Naive thymus-derived CD4-positive, alpha-beta T cell (primary cell): Measurements from ENCODE around the gene NDUFC1. TPM values are rescaled to one million over a fixed set of nuclear protein-coding genes. Genes with fewer than 3 reads are reported as not detected.

Source experiments
- ATAC-seq: fragments of 150-1000 bp; cut with Tn5 transposase; 2 replicates; pipeline ENCODE4 v1.10.0; 2021; ENCODE audit warnings: mild to moderate bottlenecking, moderate library complexity
- CTCF ChIA-PET: fragments of 350-600 bp; sonication (Branson Sonifier 250); formaldehyde crosslinking; loops from one replicate; lab custom pipeline; 2021; ENCODE audit warnings: antibody characterized with exemption; lab: Charles Lee
- POLR2A ChIA-PET: fragments of 350-600 bp; sonication (Branson Sonifier 250); formaldehyde crosslinking; loops from one replicate; lab custom pipeline; 2021; ENCODE audit warnings: antibody characterized with exemption, inconsistent platforms; lab: Charles Lee
- DNase-seq, 9 donors: peaks; one replicate each; pipeline versions ENCODE4 v3.0.0 to v3.0.0-alpha.2; 2020 to 2022; ENCODE audit warnings: mixed read lengths in 1 of 9
- H3K27ac ChIP-seq: one replicate; pipeline ENCODE4 v1.7.0; 2013; ENCODE audit warnings: mild to moderate bottlenecking, low read depth, low read length, moderate library complexity
- H3K27me3 ChIP-seq, 2 donors: one replicate each; pipeline ENCODE4 v1.7.0; 2013; ENCODE audit warnings: low read length in 2 of 2, mild to moderate bottlenecking in 2 of 2, moderate library complexity in 2 of 2; ENCODE audit not compliant: control insufficient read depth in 2 of 2, insufficient read depth in 2 of 2
- H3K36me3 ChIP-seq, 3 experiments: 1 replicate in 2 of 3; 2 replicates in 1 of 3; pipeline ENCODE4 v1.7.0; 2013; ENCODE audit warnings: low read length in 3 of 3, mild to moderate bottlenecking in 3 of 3, moderate library complexity in 1 of 3; ENCODE audit not compliant: insufficient read depth in 3 of 3, control insufficient read depth in 2 of 3
- H3K4me1 ChIP-seq, 2 donors: one replicate each; pipeline ENCODE4 v1.7.0; 2013; ENCODE audit warnings: low read length in 2 of 2, mild to moderate bottlenecking in 2 of 2, moderate library complexity in 1 of 2; ENCODE audit not compliant: control insufficient read depth in 2 of 2, insufficient read depth in 2 of 2
- H3K4me3 ChIP-seq: 2 replicates; pipeline ENCODE4 v1.7.0; 2013; ENCODE audit warnings: mild to moderate bottlenecking, low read length
- H3K9me3 ChIP-seq, 3 experiments: 1 replicate in 2 of 3; 2 replicates in 1 of 3; pipeline ENCODE4 v1.7.0; 2013; ENCODE audit warnings: low read length in 3 of 3; ENCODE audit not compliant: control insufficient read depth in 2 of 3
- H3K27ac Mint-ChIP-seq, 9 donors: one replicate each; pipeline ENCODE4 v1.8.0; 2020 to 2022; ENCODE audit warnings: mixed read lengths in 9 of 9, mild to moderate bottlenecking in 8 of 9, moderate library complexity in 5 of 9, inconsistent platforms in 2 of 9
- H3K27me3 Mint-ChIP-seq, 5 donors: one replicate each; pipeline ENCODE4 v1.8.0; 2021 to 2022; ENCODE audit warnings: mixed read lengths in 5 of 5, mild to moderate bottlenecking in 1 of 5
- H3K36me3 Mint-ChIP-seq, 5 donors: one replicate each; pipeline ENCODE4 v1.8.0; 2020 to 2022; ENCODE audit warnings: mixed read lengths in 5 of 5, mild to moderate bottlenecking in 3 of 5, inconsistent platforms in 1 of 5
- H3K4me1 Mint-ChIP-seq, 7 donors: one replicate each; pipeline ENCODE4 v1.8.0; 2020 to 2022; ENCODE audit warnings: mixed read lengths in 7 of 7, mild to moderate bottlenecking in 3 of 7, inconsistent platforms in 1 of 7
- H3K4me3 Mint-ChIP-seq, 10 donors: one replicate each; pipeline ENCODE4 v1.8.0; 2020 to 2022; ENCODE audit warnings: mild to moderate bottlenecking in 10 of 10, mixed read lengths in 10 of 10, moderate library complexity in 6 of 10, inconsistent platforms in 2 of 10
- H3K9me3 Mint-ChIP-seq, 11 donors: one replicate each; pipeline ENCODE4 v1.8.0; 2020 to 2022; ENCODE audit warnings: mixed read lengths in 11 of 11, mild to moderate bottlenecking in 4 of 11, inconsistent platforms in 1 of 11, moderate library complexity in 1 of 11
- intact Hi-C, 2 donors: fragments of 100-400 bp; cut with micrococcal nuclease; formaldehyde crosslinking; loops; one replicate each; pipeline ENCODE4 v1.15.1; 2023
- polyA plus RNA-seq, 2 donors: library from polyadenylated mRNA; unstranded; fragments of 300-500 nt; fragmentation: Illumina TruSeq; gene quantifications; one replicate each; pipeline ENCODE4 v1.2.3, GENCODE V29; 2021
- total RNA-seq, 6 experiments: library from RNA in 5 of 6; stranded (reverse) in 5 of 6; gene quantifications; 1 replicate in 5 of 6; 2 replicates in 1 of 6; pipeline ENCODE4 v1.2.3 and lab custom pipeline; 2021 to 2026

NDUFC1 gene
- total RNA-seq: 10 to 100 TPM; 19.4 to 41.6 (median 26.9) TPM
- 100 to 1,000 TPM; 105 to 193 TPM for polyA plus RNA-seq
- 18.4 reads per million, percentile 48 among the genes with 10 or more reads in this experiment for total RNA-seq (lab: John Stamatoyannopoulos, UW)

- DNase-seq (peak; percentile 51 to 78 (median 67)), ATAC-seq (peak; percentile 53)
- Histone ChIP-seq H3K4me1 (peaks cover 22 to 28% of the 10 kb centered on the region in 2 donors), H3K9me3 (no peaks in the 10 kb centered on the region), H3K36me3 (peaks cover 0 to 7% (median 0%) of the 10 kb centered on the region in 3 experiments), H3K27me3 (no peaks in the 10 kb centered on the region), H3K4me3 (peak within 1 kb of the TSS; percentile 83), H3K27ac (peak within 1 kb of the TSS; percentile 92)
- H3K27ac Mint-ChIP-seq: peak within 1 kb of the TSS; percentile 97 to 100 (median 99)
- intact Hi-C loops: loop anchor here (1.0 to 10.0 kb wide), 18 partner anchors 10 to 1923 kb away; partner anchors contain the start of genes ELMOD2 (in 2 of the 2), MAML3 (in 2 of the 2), NOCT (in 2 of the 2) and SCOC (in 2 of the 2)
- CTCF ChIA-PET: interaction anchor here (1.2 to 1.9 kb wide), 3 partner anchors 20 to 271 kb away, joined by 3 to 6 read pairs (median 3); no protein-coding TSS in a partner anchor
- H3K4me3 Mint-ChIP-seq: peak within 1 kb of the TSS; percentile 96 to 100 (median 100)
- POLR2A ChIA-PET: interaction anchor here (0.6 to 3.3 kb wide), 20 partner anchors 10 to 1222 kb away, joined by 3 to 36 read pairs (median 4); partner anchors contain the start of genes ELF2, ELMOD2, NOCT and RAB33B
- H3K4me1 Mint-ChIP-seq: peaks cover 25 to 80% (median 63%) of the 10 kb centered on the region in 7 donors
- H3K36me3 Mint-ChIP-seq: peaks cover 8 to 23% (median 17%) of the 10 kb centered on the region in 5 donors
- no peaks in the 10 kb centered on the region for H3K27me3 Mint-ChIP-seq
- peaks cover 0 to 4% (median 0%) of the 10 kb centered on the region in 11 donors for H3K9me3 Mint-ChIP-seq
These were observed at the start of gene NDUFC1 for GRCh38 chr4:139301821-139302611. NDUFC1 (minus strand) TSS chr4:139302477; CDS start chr4:139295798, 6,679 bp downstream.

- H3K4me3 ChIP-seq: no peak overlapping the region
- ATAC-seq: no peak
- Mint-ChIP-seq H3K4me3 (no peak overlapping the region), H3K4me1 (peaks cover 12 to 31% (median 15%) of the 10 kb centered on the region in 7 donors), H3K27me3 (no peaks in the 10 kb centered on the region), H3K9me3 (no peaks in the 10 kb centered on the region), H3K36me3 (peaks cover 5 to 47% (median 17%) of the 10 kb centered on the region in 5 donors), H3K27ac (peak overlapping the region in 3 of 9 donors; percentile 1 to 29 (median 20))
- H3K36me3 ChIP-seq: peaks cover 0 to 32% (median 0%) of the 10 kb centered on the region in 3 experiments
- CTCF ChIA-PET: no interaction called here
- no peaks in the 10 kb centered on the region for H3K27me3 ChIP-seq
- intact Hi-C loops: loop anchor here in 1 of 2 donors (5.0 kb wide), 1 partner anchor 35 kb away; the partner anchor contains the start of genes NAA15 and NDUFC1
- H3K9me3 ChIP-seq: no peaks in the 10 kb centered on the region
- H3K27ac ChIP-seq: no peak overlapping the region
- POLR2A ChIA-PET: no interaction called here
- no peaks in the 10 kb centered on the region for H3K4me1 ChIP-seq
- DNase-seq: no peak
These were observed 35.3 kb upstream of the NDUFC1 start for GRCh38 chr4:139337612-139338011.

DNA sequence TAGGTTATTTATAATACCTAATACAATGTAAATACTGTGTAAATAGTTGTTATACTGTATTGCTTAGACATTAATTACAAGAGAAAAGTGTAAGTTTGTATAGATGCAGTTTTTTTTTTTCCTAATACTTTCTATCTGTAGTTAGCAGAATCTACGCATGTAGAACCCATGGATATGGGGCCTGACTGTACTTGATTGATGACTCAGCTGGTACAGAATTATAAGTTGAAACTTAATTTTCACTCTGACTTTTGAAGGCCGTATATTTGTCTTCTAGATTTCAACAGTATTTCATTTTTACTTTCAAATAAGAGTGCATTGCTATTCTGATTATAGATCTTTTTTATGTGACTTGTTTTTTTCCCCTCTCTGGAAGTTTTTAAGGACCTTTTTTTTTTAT, 30.8 kb upstream of the NDUFC1 start:
- Histone ChIP-seq H3K27ac (no peak overlapping the region), H3K4me3 (no peak overlapping the region), H3K9me3 (no peaks in the 10 kb centered on the region), H3K36me3 (peaks cover 0 to 15% (median 0%) of the 10 kb centered on the region in 3 experiments), H3K4me1 (no peaks in the 10 kb centered on the region), H3K27me3 (no peaks in the 10 kb centered on the region)
- Mint-ChIP-seq H3K4me3 (no peak overlapping the region), H3K9me3 (peaks cover 0 to 10% (median 0%) of the 10 kb centered on the region in 11 donors), H3K4me1 (peaks cover 21 to 46% (median 35%) of the 10 kb centered on the region in 7 donors), H3K27me3 (no peaks in the 10 kb centered on the region), H3K27ac (peak overlapping the region in 2 of 9 donors; percentile 29 to 39), H3K36me3 (peaks cover 4 to 50% (median 28%) of the 10 kb centered on the region in 5 donors)
- intact Hi-C loops: no loop called here
- CTCF ChIA-PET: no interaction called here
- POLR2A ChIA-PET: no interaction called here
- DNase-seq (no peak), ATAC-seq (no peak)

GRCh38 chr4:139331185-139331584, 28.9 kb upstream of the NDUFC1 start:
- H3K9me3 ChIP-seq: no peaks in the 10 kb centered on the region
- no peaks in the 10 kb centered on the region for H3K27me3 ChIP-seq
- H3K4me3 Mint-ChIP-seq: peak overlapping the region in 2 of 10 donors; percentile 11 to 40
- peaks cover 18 to 42% (median 34%) of the 10 kb centered on the region in 7 donors for H3K4me1 Mint-ChIP-seq
- H3K27ac ChIP-seq: no peak overlapping the region
- ChIA-PET CTCF (no interaction called here), POLR2A (interaction anchor here (0.7 kb wide), 1 partner anchor 19 kb away, joined by 3 read pairs; no protein-coding TSS in a partner anchor)
- DNase-seq (no peak), ATAC-seq (no peak)
- H3K9me3 Mint-ChIP-seq: peaks cover 0 to 10% (median 0%) of the 10 kb centered on the region in 11 donors
- intact Hi-C loops: no loop called here
- peaks cover 0 to 15% (median 0%) of the 10 kb centered on the region in 3 experiments for H3K36me3 ChIP-seq
- H3K4me3 ChIP-seq: no peak overlapping the region
- H3K4me1 ChIP-seq: no peaks in the 10 kb centered on the region
- peaks cover 0 to 43% (median 34%) of the 10 kb centered on the region in 5 donors for H3K36me3 Mint-ChIP-seq
- H3K27ac Mint-ChIP-seq: peak overlapping the region in 1 of 9 donors; percentile 45
- H3K27me3 Mint-ChIP-seq: no peaks in the 10 kb centered on the region

DNA sequence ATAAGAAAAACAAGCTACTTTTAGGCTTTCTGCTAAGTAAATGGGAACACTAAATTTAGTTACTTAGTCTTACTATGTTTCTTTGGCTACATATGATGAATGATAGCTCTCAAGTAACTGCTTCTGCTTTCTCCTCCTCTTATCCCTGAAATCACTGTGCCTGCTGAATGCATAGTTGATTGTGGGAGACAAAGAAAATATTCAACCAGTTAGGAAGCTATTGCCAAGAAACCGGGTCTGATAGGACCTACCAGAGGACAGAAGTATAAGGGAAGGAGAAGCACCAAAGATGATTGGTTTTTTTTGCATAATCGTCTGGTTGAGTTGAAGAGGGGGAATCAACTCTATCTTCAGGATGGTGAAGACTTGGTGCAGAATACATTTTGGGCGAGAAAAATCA, 28.0 kb upstream of the NDUFC1 start:
- peaks cover 20 to 49% (median 41%) of the 10 kb centered on the region in 7 donors for H3K4me1 Mint-ChIP-seq
- no peak overlapping the region for H3K27ac ChIP-seq
- H3K4me3 ChIP-seq: no peak overlapping the region
- no peak for DNase-seq
- H3K27me3 Mint-ChIP-seq: no peaks in the 10 kb centered on the region
- H3K27ac Mint-ChIP-seq: peak overlapping the region in 3 of 9 donors; percentile 13 to 29 (median 19)
- no peak for ATAC-seq
- ChIA-PET POLR2A (interaction anchor here (1.1 kb wide), 1 partner anchor 34 kb away, joined by 3 read pairs; no protein-coding TSS in a partner anchor), CTCF (no interaction called here)
- peaks cover 0 to 41% (median 32%) of the 10 kb centered on the region in 5 donors for H3K36me3 Mint-ChIP-seq
- H3K36me3 ChIP-seq: peaks cover 0 to 15% (median 0%) of the 10 kb centered on the region in 3 experiments
- peak overlapping the region in 3 of 10 donors; percentile 4 to 39 (median 36) for H3K4me3 Mint-ChIP-seq
- peaks cover 0 to 10% (median 0%) of the 10 kb centered on the region in 11 donors for H3K9me3 Mint-ChIP-seq
- H3K9me3 ChIP-seq: no peaks in the 10 kb centered on the region
- no peaks in the 10 kb centered on the region for H3K27me3 ChIP-seq
- intact Hi-C loops: no loop called here
- H3K4me1 ChIP-seq: no peaks in the 10 kb centered on the region

GRCh38 chr4:139329665-139330200, 27.5 kb upstream of the NDUFC1 start:
- Mint-ChIP-seq H3K36me3 (peaks cover 0 to 42% (median 31%) of the 10 kb centered on the region in 5 donors), H3K4me3 (peak overlapping the region in 2 of 10 donors; percentile 21 to 44), H3K27ac (peak overlapping the region in 2 of 9 donors; percentile 13 to 29), H3K4me1 (peaks cover 22 to 54% (median 47%) of the 10 kb centered on the region in 7 donors), H3K27me3 (no peaks in the 10 kb centered on the region), H3K9me3 (peaks cover 0 to 10% (median 0%) of the 10 kb centered on the region in 11 donors)
- Histone ChIP-seq H3K36me3 (peaks cover 0 to 14% (median 0%) of the 10 kb centered on the region in 3 experiments), H3K27ac (no peak overlapping the region), H3K27me3 (no peaks in the 10 kb centered on the region), H3K4me3 (no peak overlapping the region), H3K9me3 (no peaks in the 10 kb centered on the region), H3K4me1 (no peaks in the 10 kb centered on the region)
- intact Hi-C loops: no loop called here
- ATAC-seq (no peak), DNase-seq (no peak)
- CTCF ChIA-PET: interaction anchor here (0.6 kb wide), 1 partner anchor 126 kb away, joined by 4 read pairs; no protein-coding TSS in a partner anchor
- POLR2A ChIA-PET: interaction anchor here (1.1 kb wide), 1 partner anchor 34 kb away, joined by 3 read pairs; no protein-coding TSS in a partner anchor
